ENCODE measurements around the gene CTNNBL1. TPM values are rescaled to one million over a fixed set of nuclear protein-coding genes. Genes with fewer than 3 reads are reported as not detected.

Gene CTNNBL1
- total RNA-seq, 1 experiment from 2014 or later = 55.4 TPM

GRCh38 chr20:37888641-37889040, 194.8 kb downstream of the CTNNBL1 start:
- no peaks in the 10 kb centered on the region for H3K9me2 ChIP-seq (ENCODE audit: insufficient read depth)
- H3K9ac ChIP-seq (ENCODE audit: low read length) = no peak overlapping the region
- no peak overlapping the region for H2AFZ ChIP-seq (ENCODE audit: low read depth, low read length, poor library complexity, severe bottlenecking)
- H3K4me2 ChIP-seq (ENCODE audit: low read length) = no peak overlapping the region
- H3K79me2 ChIP-seq (ENCODE audit: insufficient read depth, low read length) = no peaks in the 10 kb centered on the region
- POLR2A ChIA-PET = no interaction called here
- CTCF ChIA-PET = no interaction called here
- TF ChIP-seq MAX (IDR thresholded peaks at IDR 0.05) (no peak), CTCF (IDR thresholded peaks at IDR 0.05 in 2 of 3, conservative IDR thresholded peaks at IDR 0.05 in 1 of 3; ENCODE audit: borderline replicate concordance in 1 of 3, insufficient read depth in 1 of 3, low read depth in 2 of 3, low read length in 2 of 3) (no peak), CBX3 (IDR thresholded peaks at IDR 0.05; ENCODE audit: low read depth) (no peak), POLR2A (IDR thresholded peaks at IDR 0.05; ENCODE audit: borderline replicate concordance, extremely low read depth, insufficient read depth, insufficient read length) (no peak), ATF3 (IDR thresholded peaks at IDR 0.05) (no peak), CEBPB (IDR thresholded peaks at IDR 0.05; ENCODE audit: low read depth) (no peak), YY1 (IDR thresholded peaks at IDR 0.05; ENCODE audit: extremely low read depth, insufficient replicate concordance, low read depth, low read length) (no peak), FOSL1 (IDR thresholded peaks at IDR 0.05; ENCODE audit: low read depth) (no peak), ELF1 (IDR thresholded peaks at IDR 0.05; ENCODE audit: borderline replicate concordance, low read depth) (no peak), TCF7L2 (IDR thresholded peaks at IDR 0.05; ENCODE audit: borderline replicate concordance, extremely low read depth, insufficient read depth, insufficient read length) (no peak), RAD21 (IDR thresholded peaks at IDR 0.05; ENCODE audit: low read depth) (no peak), JUND (IDR thresholded peaks at IDR 0.05) (no peak), REST (IDR thresholded peaks at IDR 0.05; ENCODE audit: low read depth) (no peak), ZFX (IDR thresholded peaks at IDR 0.05) (no peak), SP1 (IDR thresholded peaks at IDR 0.05; ENCODE audit: low read depth) (no peak), EZH2 (IDR thresholded peaks at IDR 0.05) (no peak), POLR2AphosphoS5 (IDR thresholded peaks at IDR 0.05; ENCODE audit: low read depth, low read length) (no peak), SRF (IDR thresholded peaks at IDR 0.05; ENCODE audit: low read depth) (no peak), EGR1 (IDR thresholded peaks at IDR 0.05; ENCODE audit: low read depth) (no peak)
- no peaks in the 10 kb centered on the region for H3K9me3 ChIP-seq (ENCODE audit: control insufficient read depth in 1 of 2, insufficient read depth in 1 of 2, low read depth in 1 of 2, low read length in 2 of 2)
- H3K27me3 ChIP-seq (ENCODE audit: insufficient read depth, low read length) = no peaks in the 10 kb centered on the region
- H4K20me1 ChIP-seq (ENCODE audit: insufficient read depth) = no peaks in the 10 kb centered on the region
- H3K4me3 ChIP-seq (replicated peaks in 1 of 2; ENCODE audit: low read depth in 1 of 2, low read length in 2 of 2) = no peak overlapping the region
- no peak overlapping the region for H3K27ac ChIP-seq (ENCODE audit: low read depth, low read length)
- DNase-seq (ENCODE audit: low read depth, low spot score) = no peak
- H3K36me3 ChIP-seq (ENCODE audit: control insufficient read depth in 1 of 2, insufficient read depth in 2 of 2, low read length in 2 of 2) = no peaks in the 10 kb centered on the region
- no peak for ATAC-seq
- intact Hi-C loops (cut with micrococcal nuclease) = no loop called here
- H3K4me1 ChIP-seq (ENCODE audit: control insufficient read depth in 1 of 2, insufficient read depth in 2 of 2, low read length in 2 of 2) = no peaks in the 10 kb centered on the region
- RAD21 ChIA-PET (ENCODE audit: low non-redundant PET in 1 of 2, low total read pairs in 2 of 2, uncharacterized antibody in 2 of 2, unreplicated experiment in 2 of 2) = no interaction called here
- no TSS peak for BruUV-seq (replicated peaks)

All from HCT116 (cell line).